GM19025 (cell line): ENCODE measurements around the gene SMAD5.

ENCODE experiments used
- ATAC-seq: cut with Tn5 transposase; IDR thresholded peaks from one replicate; pipeline ENCODE4 v1.9.1; 2021; ENCODE audit warnings: mild to moderate bottlenecking, low read depth, moderate library complexity; ENCODE audit not compliant: unreplicated experiment

The SMAD5 gene

DNA sequence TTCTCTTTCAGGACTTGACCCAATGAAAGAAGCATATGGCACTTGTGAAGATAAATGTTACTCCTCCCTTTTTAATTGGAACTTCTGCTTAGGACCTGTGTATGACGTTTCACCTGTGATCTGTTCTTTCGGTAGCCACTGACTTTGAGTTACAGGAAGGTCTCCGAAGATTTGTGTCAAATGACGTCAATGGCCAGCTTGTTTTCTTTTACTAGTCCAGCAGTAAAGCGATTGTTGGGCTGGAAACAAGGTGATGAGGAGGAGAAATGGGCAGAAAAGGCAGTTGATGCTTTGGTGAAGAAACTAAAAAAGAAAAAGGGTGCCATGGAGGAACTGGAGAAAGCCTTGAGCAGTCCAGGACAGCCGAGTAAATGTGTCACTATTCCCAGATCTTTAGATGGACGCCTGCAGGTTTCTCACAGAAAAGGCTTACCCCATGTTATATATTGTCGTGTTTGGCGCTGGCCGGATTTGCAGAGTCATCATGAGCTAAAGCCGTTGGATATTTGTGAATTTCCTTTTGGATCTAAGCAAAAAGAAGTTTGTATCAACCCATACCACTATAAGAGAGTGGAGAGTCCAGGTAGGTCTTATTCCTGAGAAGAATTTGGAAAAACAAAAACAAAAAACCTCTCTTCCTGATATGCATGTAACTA, 21.1 kb downstream of the SMAD5 start:
- no peak for ATAC-seq

DNA sequence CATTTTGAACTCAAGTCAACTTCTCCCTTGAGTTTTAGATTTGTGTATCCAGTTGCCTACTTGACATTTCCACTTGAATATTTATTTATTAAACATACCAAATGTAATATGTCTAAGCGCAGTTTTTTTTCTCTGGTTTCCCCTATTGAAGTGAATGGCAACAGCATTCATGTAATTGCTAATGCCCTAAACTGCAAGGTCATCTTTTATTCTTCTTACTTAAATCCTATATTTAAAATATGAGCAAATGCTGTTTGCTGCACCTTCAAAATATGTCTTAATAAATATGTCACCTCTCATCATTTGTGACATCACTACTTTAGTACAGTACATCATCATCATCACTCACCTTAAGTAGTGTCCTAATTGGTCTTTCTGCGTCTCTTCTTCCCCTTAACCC, 22.4 kb downstream of the SMAD5 start:
- ATAC-seq: no peak

DNA sequence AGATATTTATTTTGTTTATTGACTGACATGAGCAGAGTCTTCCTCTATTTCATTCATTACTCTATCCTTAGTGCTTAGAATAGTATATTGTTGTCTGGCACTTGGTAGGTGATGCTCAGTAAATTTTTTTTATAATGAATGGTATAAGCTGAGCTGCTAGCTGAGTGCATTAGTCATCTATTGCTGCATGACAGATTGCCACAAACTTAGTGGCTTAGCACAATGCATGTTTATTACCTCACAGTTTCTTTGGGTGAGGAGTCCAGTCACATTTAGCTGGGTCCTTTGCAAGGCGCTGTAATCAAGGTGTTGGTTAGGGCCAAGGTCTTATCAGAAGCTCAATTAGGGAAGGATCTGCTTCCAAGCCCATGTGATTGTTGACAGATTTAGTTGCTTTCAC, 23.1 kb downstream of the SMAD5 start:
- ATAC-seq: no peak

DNA sequence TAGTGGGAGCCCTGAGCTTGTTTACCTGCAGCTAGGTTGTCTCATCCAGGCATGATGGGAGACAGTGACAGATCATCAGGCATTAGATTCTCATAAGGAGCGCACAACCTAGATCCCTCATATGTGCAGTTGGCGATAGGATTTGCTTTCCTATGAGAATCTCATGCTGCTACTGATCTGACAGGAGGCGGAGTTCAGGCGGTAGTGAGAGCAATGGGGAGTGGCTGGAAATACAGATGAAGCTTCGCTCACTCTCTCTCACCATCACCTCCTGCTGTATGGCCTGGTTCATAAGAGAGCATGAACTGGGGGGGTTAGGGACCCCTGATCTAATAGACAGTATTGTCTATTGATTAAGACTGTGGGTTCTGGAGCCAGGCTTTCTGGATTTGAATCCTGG, 24.9 kb downstream of the SMAD5 start:
- ATAC-seq: no peak

DNA sequence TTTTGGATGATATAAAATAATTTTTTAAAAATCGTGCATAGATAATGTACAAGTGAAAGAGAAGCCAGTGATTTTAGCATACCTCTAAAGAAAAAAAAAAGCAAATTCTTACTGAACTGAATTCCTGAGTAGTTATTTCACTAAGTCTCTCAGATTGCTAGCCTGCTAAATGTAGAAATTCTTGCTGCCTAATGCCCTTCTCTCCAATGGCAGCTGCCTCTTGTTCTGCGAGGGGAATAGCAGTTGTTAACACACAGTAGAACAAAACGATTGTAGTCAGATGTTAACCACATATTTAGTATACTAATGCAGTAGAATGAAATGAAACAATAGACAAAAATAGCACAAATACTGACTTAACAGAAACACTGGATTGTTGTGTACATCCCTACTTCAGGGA, 26.8 kb downstream of the SMAD5 start:
- ATAC-seq: no peak

- ATAC-seq: no peak
Observed at GRCh38 chr5:136162008-136162407, 29.4 kb downstream of the SMAD5 start.

DNA sequence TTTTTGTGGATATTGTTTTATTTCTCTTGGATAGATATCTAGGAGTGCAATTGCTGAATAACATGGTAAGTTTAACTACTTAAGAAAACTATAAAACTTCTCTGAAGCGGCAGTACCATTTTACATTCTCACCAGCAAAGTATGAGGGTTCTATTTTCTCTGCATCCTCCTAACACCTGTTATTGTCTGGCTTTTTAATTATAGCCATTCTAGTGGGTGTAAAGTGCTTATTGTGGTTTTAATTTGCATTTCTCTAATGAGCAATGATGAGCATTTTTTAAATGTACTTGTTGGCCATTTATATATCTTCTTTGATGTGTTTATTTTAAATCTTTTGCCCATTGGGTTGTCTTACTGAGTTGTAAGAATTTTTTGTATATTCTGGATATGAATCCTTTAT, 31.6 kb downstream of the SMAD5 start:
- no peak for ATAC-seq

DNA sequence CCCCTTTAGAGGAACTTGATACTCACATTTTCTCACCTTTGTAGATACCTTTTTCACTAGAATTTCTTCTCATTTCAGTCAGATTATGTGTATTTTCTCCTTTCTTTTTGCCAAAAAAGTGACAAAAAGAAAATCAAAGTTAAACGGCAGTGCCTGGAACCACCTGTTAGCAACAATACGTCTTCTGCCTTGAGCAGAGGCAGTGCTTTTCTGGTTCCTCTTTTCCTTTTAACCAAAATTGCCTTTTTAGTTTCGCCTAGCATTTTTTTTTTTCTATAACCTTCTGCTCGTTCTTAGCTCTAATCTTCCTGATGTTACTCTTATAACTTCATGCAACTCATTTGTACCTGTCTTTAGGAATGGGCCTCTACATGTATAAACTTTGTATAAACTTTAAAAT, 34.3 kb downstream of the SMAD5 start:
- ATAC-seq: peak; percentile 69

- no peak for ATAC-seq
Observed at GRCh38 chr5:136169218-136169617, 36.6 kb downstream of the SMAD5 start.

GRCh38 chr5:136174021-136174659, 41.5 kb downstream of the SMAD5 start:
- ATAC-seq: no peak

DNA sequence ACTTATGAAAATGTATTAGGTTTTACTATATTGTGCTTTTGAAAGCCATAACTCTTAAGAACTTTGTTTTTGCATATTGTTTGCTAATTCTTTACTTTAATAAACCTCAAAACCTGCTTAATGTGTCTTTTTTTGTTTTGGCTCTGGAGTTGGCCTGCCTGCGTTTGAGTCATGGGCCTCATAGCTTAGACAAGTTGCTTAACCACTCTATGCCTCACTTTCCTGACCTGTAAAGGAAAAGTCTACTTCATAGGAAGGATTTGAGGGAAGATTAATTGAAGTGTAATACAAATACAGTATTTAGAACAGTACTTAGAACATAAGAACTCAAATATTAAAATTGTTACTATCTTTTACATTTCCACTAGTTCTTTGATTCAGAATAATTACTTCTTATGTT, 50.0 kb downstream of the SMAD5 start:
- ATAC-seq: no peak

- ATAC-seq: no peak
Observed at GRCh38 chr5:136185974-136186665, 53.5 kb downstream of the SMAD5 start.

- no peak for ATAC-seq
Observed at GRCh38 chr5:136186796-136187195, 54.2 kb downstream of the SMAD5 start.

DNA sequence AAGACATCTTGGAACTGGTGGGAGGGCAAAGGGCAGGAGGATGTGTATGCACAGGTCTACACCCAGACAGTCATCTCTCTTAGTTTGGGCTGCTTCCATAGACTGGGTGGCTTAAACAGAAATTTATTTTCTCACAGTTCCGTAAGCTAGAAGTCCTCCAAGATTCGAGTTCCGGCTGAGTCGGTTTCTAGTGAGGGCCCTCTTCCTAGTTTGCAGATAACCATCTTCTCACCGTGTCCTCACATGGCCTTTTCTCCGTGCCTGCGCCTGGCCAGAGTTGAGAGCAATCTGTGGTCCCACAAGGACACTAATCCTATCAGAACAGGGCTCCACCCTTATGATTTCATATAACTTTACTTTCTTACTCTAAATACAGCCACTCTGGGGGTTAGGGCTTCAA, 56.2 kb downstream of the SMAD5 start:
- ATAC-seq: no peak

DNA sequence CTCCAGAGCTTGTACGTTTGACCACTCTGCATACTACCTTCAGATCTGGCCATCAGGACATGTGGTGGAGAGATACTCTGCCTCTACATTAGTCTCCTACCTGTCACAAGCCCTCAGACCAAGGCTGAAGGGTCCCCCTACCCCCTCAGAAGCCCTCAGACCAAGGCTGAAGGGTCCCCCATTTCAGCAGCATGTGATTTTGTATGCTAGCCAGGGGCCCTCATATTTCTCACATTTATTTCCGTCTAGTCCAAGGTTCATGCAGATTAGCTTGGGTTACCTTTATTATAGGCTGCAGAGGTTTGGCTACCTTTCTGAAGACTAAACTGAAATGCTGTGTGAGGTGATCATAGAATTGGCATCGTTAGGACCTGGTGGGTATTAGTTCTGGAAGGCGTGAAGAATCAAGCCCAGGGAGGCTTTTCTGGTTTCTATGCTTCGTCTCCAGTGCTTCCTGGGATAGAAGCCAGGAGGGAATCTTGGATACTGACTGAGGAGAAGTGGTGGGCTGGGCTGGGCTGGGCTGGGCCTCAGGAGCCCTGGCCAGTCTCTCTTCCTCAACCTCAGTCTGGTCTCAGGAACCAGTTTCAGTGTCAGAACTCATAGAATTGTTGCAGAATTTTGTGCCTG, 57.6 kb downstream of the SMAD5 start:
- ATAC-seq: no peak

DNA sequence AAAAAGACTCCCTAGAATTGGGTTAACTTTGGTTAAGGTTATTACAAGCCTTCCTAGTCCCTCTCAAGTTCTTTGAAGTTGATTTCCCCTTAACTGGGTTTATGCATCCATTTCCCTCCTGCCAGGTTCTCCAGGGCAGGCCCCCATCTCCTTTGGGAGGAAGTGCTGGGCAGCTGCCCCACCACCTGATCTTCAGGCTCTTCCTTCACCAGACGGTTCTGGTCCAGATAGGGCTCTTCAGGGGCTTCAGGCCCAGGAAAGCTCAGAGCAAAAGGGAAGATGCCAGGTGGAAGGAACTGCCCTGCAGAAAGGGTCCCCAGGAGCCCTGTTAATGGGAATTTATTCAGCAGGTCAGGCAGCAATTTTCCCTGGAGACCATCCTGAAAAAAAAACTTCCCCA, 58.3 kb downstream of the SMAD5 start:
- ATAC-seq: no peak

DNA sequence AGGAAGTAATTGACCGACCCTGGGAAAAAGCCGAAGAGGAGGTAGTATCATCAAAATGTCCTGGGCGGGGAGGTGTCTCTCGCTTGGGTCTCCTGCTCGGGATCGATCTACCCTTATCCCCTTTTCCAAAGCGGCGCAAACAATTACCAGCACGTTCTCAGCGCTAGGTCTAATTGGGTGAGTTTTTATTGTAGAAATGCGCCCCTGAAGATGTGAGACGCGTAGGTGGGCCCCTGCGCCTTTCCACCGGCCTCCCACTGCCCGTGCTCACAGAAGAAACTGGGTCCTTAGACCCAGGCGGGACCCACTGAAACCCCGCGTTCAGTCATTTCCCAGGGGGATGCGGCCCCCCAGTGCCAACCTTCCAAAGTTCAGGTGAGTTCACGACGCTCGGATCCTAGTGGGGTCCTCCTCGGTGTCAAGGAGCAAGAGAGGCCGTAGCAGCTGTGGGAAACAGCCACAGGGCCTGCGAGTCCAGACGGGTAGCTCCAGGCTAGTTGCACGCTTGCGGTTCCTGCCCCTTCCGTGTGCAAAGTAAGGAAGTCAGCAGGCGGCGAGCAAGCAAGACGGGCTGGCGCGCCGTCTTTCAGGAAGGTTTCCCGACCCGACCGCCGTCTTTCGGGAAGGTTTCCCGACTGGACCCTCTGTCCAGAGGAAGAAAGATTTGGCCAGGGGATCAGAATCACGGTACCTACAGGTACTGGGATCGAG, 58.8 kb downstream of the SMAD5 start:
- ATAC-seq: no peak

- ATAC-seq: no peak
Observed at GRCh38 chr5:136192015-136192525, 59.4 kb downstream of the SMAD5 start.

DNA sequence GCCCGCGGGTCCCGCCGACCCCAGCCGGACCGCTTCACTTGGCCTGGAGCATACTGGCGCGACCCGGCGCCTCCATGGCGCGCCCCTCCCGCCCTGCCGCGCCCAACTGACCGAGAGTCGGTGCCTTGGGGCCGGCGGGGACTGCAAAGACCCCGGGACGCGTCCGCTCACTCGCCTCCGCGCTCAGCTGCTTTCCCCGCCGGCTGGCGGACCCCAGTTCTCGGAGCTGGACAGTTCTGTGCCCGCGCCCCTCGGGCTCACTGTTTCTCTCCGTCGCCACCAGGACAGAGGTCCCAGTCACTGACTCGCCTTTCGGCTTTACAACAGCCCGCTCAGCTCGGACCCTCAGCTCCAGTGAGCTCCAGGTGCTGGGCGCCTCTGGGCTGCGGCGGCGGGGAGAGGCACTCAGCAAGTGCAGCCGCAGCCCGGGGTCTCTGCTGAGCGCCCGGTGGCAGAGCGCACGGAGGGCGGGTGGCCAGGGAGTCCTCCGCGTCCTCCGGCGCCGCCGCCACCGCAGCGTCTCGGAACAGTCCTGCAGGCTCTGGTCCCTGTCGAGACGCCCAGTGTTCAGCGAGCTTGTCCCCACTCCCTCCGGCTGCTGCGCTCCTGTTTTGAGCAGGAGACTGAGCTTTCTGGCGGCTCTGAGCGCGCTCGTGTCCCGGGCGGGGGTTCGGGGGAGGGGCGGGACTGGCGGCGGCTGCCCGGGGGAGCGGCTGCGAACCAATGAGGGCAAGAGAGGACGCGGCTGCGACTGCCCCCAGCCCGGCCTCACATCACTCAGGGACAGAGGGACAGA, 60.1 kb downstream of the SMAD5 start, which contains the start of gene SMIM32:
SMIM32 (minus strand) TSS at position 637 of the 796 bp plus-strand sequence. CDS start 638 bp downstream, outside the sequence.
- ATAC-seq: no peak
